CD4-positive, alpha-beta T cell (primary cell): ENCODE data around the gene NEK7. TPM values are rescaled to one million over a fixed set of nuclear protein-coding genes. Genes with fewer than 3 reads are reported as not detected.

ENCODE experiments used
- ATAC-seq: fragments of 200-7000 bp; cut with Tn5 transposase; one replicate; pipeline ENCODE4 v1.10.0; 2022; ENCODE audit warnings: mild to moderate bottlenecking; ENCODE audit not compliant: poor library complexity
- CTCF ChIA-PET: fragments of 350-600 bp; sonication (Branson Sonifier 250); formaldehyde crosslinking; loops from one replicate; lab custom pipeline; 2021; ENCODE audit warnings: antibody characterized with exemption, inconsistent platforms; lab: Charles Lee
- POLR2A ChIA-PET: fragments of 350-600 bp; sonication (Branson Sonifier 250); formaldehyde crosslinking; loops from one replicate; lab custom pipeline; 2021; ENCODE audit warnings: antibody characterized with exemption, inconsistent platforms; lab: Charles Lee
- DNase-seq, 14 experiments: peaks; one replicate each; pipeline ENCODE4 v3.0.0-alpha.2; 2013 to 2020; ENCODE audit warnings: mixed read lengths in 2 of 14
- H3K27ac ChIP-seq, 2 donors: one replicate each; pipeline versions ENCODE4 v1.5.1 to v1.7.0; 2013; ENCODE audit warnings: low read length in 2 of 2, low read depth in 1 of 2, mild to moderate bottlenecking in 1 of 2
- H3K27me3 ChIP-seq, 2 experiments: 1 replicate in 1 of 2; 2 replicates in 1 of 2; pipeline versions ENCODE4 v1.6.1 to v1.7.0; 2013; ENCODE audit warnings: low read length in 2 of 2, control low read depth in 1 of 2, mild to moderate bottlenecking in 1 of 2, moderate library complexity in 1 of 2; ENCODE audit not compliant: insufficient read depth in 2 of 2, control insufficient read depth in 1 of 2
- H3K36me3 ChIP-seq: one replicate; pipeline ENCODE4 v1.6.1; 2013; ENCODE audit warnings: low read length, control low read depth; ENCODE audit not compliant: insufficient read depth
- H3K4me1 ChIP-seq: one replicate; pipeline ENCODE4 v1.6.1; 2013; ENCODE audit warnings: low read length, control low read depth; ENCODE audit not compliant: insufficient read depth
- H3K4me3 ChIP-seq: one replicate; pipeline ENCODE4 v1.5.1; 2013; ENCODE audit warnings: mild to moderate bottlenecking, low read length, moderate library complexity
- H3K9me3 ChIP-seq, 2 experiments: 1 replicate in 1 of 2; 2 replicates in 1 of 2; pipeline versions ENCODE4 v1.6.1 to v1.7.0; 2013; ENCODE audit warnings: low read length in 2 of 2, mild to moderate bottlenecking in 2 of 2, control low read depth in 1 of 2, moderate library complexity in 1 of 2; ENCODE audit not compliant: control insufficient read depth in 1 of 2, insufficient read depth in 1 of 2
- H3K27ac Mint-ChIP-seq: one replicate; pipeline ENCODE4 v1.8.0; 2020; ENCODE audit warnings: mixed read lengths
- H3K27me3 Mint-ChIP-seq: one replicate; pipeline ENCODE4 v1.8.0; 2021; ENCODE audit warnings: mixed read lengths
- H3K36me3 Mint-ChIP-seq: one replicate; pipeline ENCODE4 v1.8.0; 2021; ENCODE audit warnings: low read depth, mixed read lengths
- H3K4me1 Mint-ChIP-seq: one replicate; pipeline ENCODE4 v1.8.0; 2021; ENCODE audit warnings: low read depth, mixed read lengths
- H3K4me3 Mint-ChIP-seq: one replicate; pipeline ENCODE4 v1.8.0; 2020; ENCODE audit warnings: mild to moderate bottlenecking, mixed read lengths
- H3K9me3 Mint-ChIP-seq: one replicate; pipeline ENCODE4 v1.8.0; 2020; ENCODE audit warnings: mixed read lengths
- intact Hi-C, 2 experiments: fragments of 100-400 bp; cut with DNase I in 1 of 2; cut with micrococcal nuclease in 1 of 2; formaldehyde crosslinking; loops; one replicate each; pipeline versions ENCODE4 v1.15.1 to v1.9.0; 2023 to 2025; cut with DNase I, micrococcal nuclease
- total RNA-seq, 174 experiments: library from RNA in 2 of 174; stranded (reverse) in 2 of 174; gene quantifications; one replicate each; pipeline ENCODE4 v1.2.3 and lab custom pipeline; 2021 to 2026
- TF ChIP-seq, protein P1 (sequence below): fragments of 200-600 bp; IDR thresholded peaks from one replicate; pipeline ENCODE4 v1.8.0; 2022; ENCODE audit warnings: antibody characterized with exemption, mild to moderate bottlenecking

Gene NEK7
- total RNA-seq, 2 experiments from 2014 or later: 11.8 to 13.0 TPM

DNA sequence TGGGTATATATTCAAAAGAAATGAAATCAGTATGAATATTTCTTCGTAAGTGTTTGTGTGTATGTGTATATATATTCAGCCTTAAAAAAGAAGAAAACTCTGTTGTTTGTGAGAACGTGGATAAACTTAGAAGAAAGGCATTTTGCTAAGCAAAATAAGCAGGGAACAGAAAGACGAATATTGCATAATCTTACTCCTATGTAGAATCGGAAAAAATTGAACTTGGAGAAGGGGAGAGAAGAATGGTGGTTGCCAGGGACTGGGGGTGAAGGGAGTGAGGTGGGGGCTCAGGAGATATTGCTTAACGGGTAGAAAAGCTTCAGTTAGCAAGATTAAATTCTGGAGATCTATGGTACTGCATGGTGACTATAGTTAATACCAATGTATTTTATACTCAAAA lies 40.3 kb upstream of the NEK7 start:
- Mint-ChIP-seq H3K36me3 (no peaks in the 10 kb centered on the region), H3K4me1 (no peaks in the 10 kb centered on the region), H3K27me3 (no peaks in the 10 kb centered on the region), H3K9me3 (no peaks in the 10 kb centered on the region), H3K4me3 (no peak overlapping the region), H3K27ac (no peak overlapping the region)
- no peaks in the 10 kb centered on the region for H3K36me3 ChIP-seq
- ATAC-seq: no peak
- H3K9me3 ChIP-seq: no peaks in the 10 kb centered on the region
- ChIA-PET POLR2A (interaction anchor here (0.7 kb wide), 1 partner anchor 14 kb away, joined by 3 read pairs; no protein-coding TSS in a partner anchor), CTCF (no interaction called here)
- H3K4me1 ChIP-seq: no peaks in the 10 kb centered on the region
- DNase-seq: no peak
- H3K27ac ChIP-seq: no peak overlapping the region
- intact Hi-C loops: no loop called here
- no peak overlapping the region for H3K4me3 ChIP-seq
- H3K27me3 ChIP-seq: no peaks in the 10 kb centered on the region
- TF ChIP-seq, protein P1, sequence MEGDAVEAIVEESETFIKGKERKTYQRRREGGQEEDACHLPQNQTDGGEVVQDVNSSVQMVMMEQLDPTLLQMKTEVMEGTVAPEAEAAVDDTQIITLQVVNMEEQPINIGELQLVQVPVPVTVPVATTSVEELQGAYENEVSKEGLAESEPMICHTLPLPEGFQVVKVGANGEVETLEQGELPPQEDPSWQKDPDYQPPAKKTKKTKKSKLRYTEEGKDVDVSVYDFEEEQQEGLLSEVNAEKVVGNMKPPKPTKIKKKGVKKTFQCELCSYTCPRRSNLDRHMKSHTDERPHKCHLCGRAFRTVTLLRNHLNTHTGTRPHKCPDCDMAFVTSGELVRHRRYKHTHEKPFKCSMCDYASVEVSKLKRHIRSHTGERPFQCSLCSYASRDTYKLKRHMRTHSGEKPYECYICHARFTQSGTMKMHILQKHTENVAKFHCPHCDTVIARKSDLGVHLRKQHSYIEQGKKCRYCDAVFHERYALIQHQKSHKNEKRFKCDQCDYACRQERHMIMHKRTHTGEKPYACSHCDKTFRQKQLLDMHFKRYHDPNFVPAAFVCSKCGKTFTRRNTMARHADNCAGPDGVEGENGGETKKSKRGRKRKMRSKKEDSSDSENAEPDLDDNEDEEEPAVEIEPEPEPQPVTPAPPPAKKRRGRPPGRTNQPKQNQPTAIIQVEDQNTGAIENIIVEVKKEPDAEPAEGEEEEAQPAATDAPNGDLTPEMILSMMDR: no peak

DNA sequence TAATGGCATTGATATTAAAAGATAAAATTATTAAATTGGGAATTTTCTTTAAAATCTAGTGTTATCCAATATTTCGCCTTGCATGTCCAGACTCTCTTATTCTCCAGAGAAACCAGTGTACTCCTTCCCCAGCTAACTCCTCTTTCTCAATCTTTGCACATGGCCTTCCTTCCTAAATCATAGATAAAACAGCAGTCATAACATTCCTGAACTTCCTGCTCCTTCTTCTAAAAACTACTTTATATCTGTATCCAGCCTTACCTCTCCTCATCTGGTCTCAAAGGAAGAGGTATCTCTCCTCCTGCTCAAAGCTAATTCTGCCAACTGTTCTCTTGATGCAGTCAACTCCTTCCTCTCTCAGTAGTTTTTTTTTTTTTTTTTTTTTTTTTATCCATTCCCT lies 39.5 kb upstream of the NEK7 start:
- Histone ChIP-seq H3K27me3 (no peaks in the 10 kb centered on the region), H3K27ac (no peak overlapping the region), H3K4me3 (no peak overlapping the region), H3K4me1 (no peaks in the 10 kb centered on the region), H3K9me3 (no peaks in the 10 kb centered on the region), H3K36me3 (no peaks in the 10 kb centered on the region)
- TF ChIP-seq, protein P1: no peak
- CTCF ChIA-PET: no interaction called here
- ATAC-seq: no peak
- POLR2A ChIA-PET: interaction anchor here (0.7 kb wide), 1 partner anchor 15 kb away, joined by 3 read pairs; no protein-coding TSS in a partner anchor
- Mint-ChIP-seq H3K4me3 (no peak overlapping the region), H3K36me3 (no peaks in the 10 kb centered on the region), H3K4me1 (no peaks in the 10 kb centered on the region), H3K27ac (no peak overlapping the region), H3K9me3 (no peaks in the 10 kb centered on the region), H3K27me3 (no peaks in the 10 kb centered on the region)
- DNase-seq: no peak
- intact Hi-C loops: no loop called here

DNA sequence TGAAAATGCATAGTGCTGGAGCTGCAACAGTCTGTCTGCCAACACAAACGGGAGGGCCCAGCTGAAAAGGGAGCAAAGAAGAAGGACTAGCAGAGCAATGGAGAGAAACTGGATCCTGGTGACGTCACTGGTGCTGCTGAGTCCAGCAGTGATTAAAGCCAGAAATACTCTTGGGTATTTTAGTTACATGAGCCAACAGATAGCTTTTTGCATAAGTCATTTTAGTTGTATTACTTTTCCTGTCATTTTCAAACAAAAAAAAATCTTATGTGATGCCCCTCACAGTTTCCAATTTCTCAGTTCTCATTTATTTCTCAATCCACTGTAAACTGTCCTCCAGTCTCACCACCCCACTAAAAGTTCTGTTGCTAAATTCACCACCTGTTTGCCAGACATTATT lies 38.7 kb upstream of the NEK7 start:
- H3K4me1 ChIP-seq: no peaks in the 10 kb centered on the region
- Mint-ChIP-seq H3K27me3 (no peaks in the 10 kb centered on the region), H3K4me1 (no peaks in the 10 kb centered on the region), H3K9me3 (no peaks in the 10 kb centered on the region), H3K27ac (no peak overlapping the region), H3K4me3 (no peak overlapping the region), H3K36me3 (no peaks in the 10 kb centered on the region)
- H3K27ac ChIP-seq: no peak overlapping the region
- DNase-seq: no peak
- ChIA-PET CTCF (no interaction called here), POLR2A (no interaction called here)
- no peaks in the 10 kb centered on the region for H3K36me3 ChIP-seq
- intact Hi-C loops: no loop called here
- ATAC-seq: no peak
- H3K4me3 ChIP-seq: no peak overlapping the region
- no peaks in the 10 kb centered on the region for H3K27me3 ChIP-seq
- TF ChIP-seq, protein P1: no peak
- no peaks in the 10 kb centered on the region for H3K9me3 ChIP-seq
